Astrocyte (in vitro differentiated cells and primary cell): ENCODE data around the gene SCN1B.

Experiments used
- CTCF ChIP-seq: IDR thresholded peaks from 2 replicates; pipeline ENCODE4 v1.5.1; 2011; ENCODE audit warnings: low read depth, mild to moderate bottlenecking, inconsistent platforms, low read length, moderate library complexity; ENCODE audit not compliant: insufficient read depth
- EZH2 ChIP-seq: IDR thresholded peaks from 2 replicates; pipeline ENCODE4 v1.6.1; 2012; ENCODE audit warnings: mild to moderate bottlenecking, low read length, inconsistent platforms; ENCODE audit not compliant: insufficient read depth

- no peak for TF ChIP-seq EZH2
- no peak for TF ChIP-seq CTCF
Measured at GRCh38 chr19:35089554-35089953, 59.3 kb downstream of the SCN1B start.
